Loucy (cell line): ENCODE data around the gene CDK3.
A peak's percentile ranks its signal among the peaks of the same experiment; 100 is the strongest.

Source experiments
- H2AFZ ChIP-seq: fragments of 200-600 bp; sonication (generic); 2 replicates; pipeline ENCODE4 v1.6.0; 2016; ENCODE audit warnings: antibody characterized with exemption, mild to moderate bottlenecking, low read length, moderate library complexity
- H3F3A ChIP-seq: fragments of 200-600 bp; 2 replicates; pipeline ENCODE4 v1.6.0; 2016; ENCODE audit warnings: antibody characterized with exemption, low read depth, mild to moderate bottlenecking
- H3K27me3 ChIP-seq: fragments of 200-600 bp; sonication (generic); 2 replicates; pipeline ENCODE4 v1.6.1; 2014; ENCODE audit warnings: low read length, mild to moderate bottlenecking; ENCODE audit not compliant: insufficient read depth, poor library complexity, severe bottlenecking
- H3K36me3 ChIP-seq: fragments of 200-600 bp; sonication (generic); 2 replicates; pipeline ENCODE4 v1.6.1; 2016; ENCODE audit warnings: low read length; ENCODE audit not compliant: insufficient read depth
- H3K4me1 ChIP-seq: fragments of 200-600 bp; sonication (generic); 2 replicates; pipeline ENCODE4 v1.5.1; 2014; ENCODE audit warnings: low read length, mild to moderate bottlenecking; ENCODE audit not compliant: insufficient read depth, poor library complexity, severe bottlenecking
- H3K4me2 ChIP-seq: fragments of 200-600 bp; sonication (generic); 2 replicates; pipeline ENCODE4 v1.6.0; 2014; ENCODE audit warnings: antibody characterized with exemption, low read length, low read depth, mild to moderate bottlenecking; ENCODE audit not compliant: poor library complexity, severe bottlenecking
- H3K4me3 ChIP-seq: fragments of 200-600 bp; sonication (generic); 2 replicates; pipeline ENCODE4 v1.5.1; 2014; ENCODE audit warnings: low read length, mild to moderate bottlenecking, mixed read lengths; ENCODE audit not compliant: poor library complexity, severe bottlenecking
- H3K79me2 ChIP-seq: fragments of 200-600 bp; sonication (generic); 2 replicates; pipeline ENCODE4 v1.6.1; 2014; ENCODE audit warnings: low read length; ENCODE audit not compliant: insufficient read depth
- H3K9ac ChIP-seq: fragments of 200-600 bp; sonication (generic); 2 replicates; pipeline ENCODE4 v1.6.0; 2014; ENCODE audit warnings: mild to moderate bottlenecking, low read depth, low read length, moderate library complexity; ENCODE audit not compliant: poor library complexity, severe bottlenecking
- H3K9me2 ChIP-seq: fragments of 200-600 bp; sonication (generic); replicated peaks from 2 replicates; pipeline ENCODE4 v1.6.1; 2016; ENCODE audit warnings: low read depth, low read length, mixed read lengths
- H3K9me3 ChIP-seq: fragments of 200-600 bp; sonication (generic); 2 replicates; pipeline ENCODE4 v1.6.1; 2014; ENCODE audit warnings: mild to moderate bottlenecking, antibody characterized with exemption, low read length, low read depth; ENCODE audit not compliant: insufficient read depth
- H4K20me1 ChIP-seq: fragments of 200-600 bp; sonication (generic); 2 replicates; pipeline ENCODE4 v1.6.0; 2014; ENCODE audit warnings: antibody characterized with exemption, low read length, mild to moderate bottlenecking; ENCODE audit not compliant: insufficient read depth, poor library complexity, severe bottlenecking
- EZH2phosphoT487 ChIP-seq: fragments of 200-600 bp; IDR thresholded peaks from 2 replicates; pipeline ENCODE4 v1.6.1; 2018; ENCODE audit warnings: antibody characterized with exemption, mild to moderate bottlenecking, moderate library complexity, borderline replicate concordance
- TF ChIP-seq, protein P1 (sequence below): fragments of 200-600 bp; sonication (generic); conservative IDR thresholded peaks from 2 replicates; pipeline ENCODE4 v1.5.1; 2014; ENCODE audit warnings: mild to moderate bottlenecking, antibody characterized with exemption, low read length

CDK3 gene

DNA sequence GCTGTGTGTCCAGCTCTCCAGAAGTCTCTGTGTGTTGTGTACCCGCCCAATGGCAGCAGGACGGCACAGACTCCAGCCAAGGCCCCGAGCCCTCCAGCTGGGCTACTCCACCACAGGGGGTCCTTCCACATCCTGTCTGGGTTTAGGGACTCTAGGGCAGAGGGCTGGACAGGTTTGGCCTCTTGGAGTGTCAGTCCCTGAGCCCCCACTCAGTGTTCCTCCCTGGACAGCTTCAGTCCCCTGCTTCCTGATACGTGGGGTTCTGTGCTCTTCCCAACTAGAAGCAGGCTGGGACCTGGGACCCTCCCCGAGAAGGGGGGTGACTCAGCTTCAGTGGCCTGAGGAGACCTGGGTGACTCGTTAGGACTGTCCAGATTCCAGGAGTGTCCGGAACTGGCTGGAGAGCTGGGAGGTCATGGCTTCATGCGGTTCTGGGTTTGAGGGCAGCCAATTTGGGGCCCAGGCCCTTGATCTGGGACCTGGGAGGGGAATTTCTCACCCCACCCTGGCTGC, 4.2 kb downstream of the CDK3 start:
- Histone ChIP-seq H3K4me2 (no peak overlapping the region), H3K9me3 (no peaks in the 10 kb centered on the region), H3K27me3 (no peaks in the 10 kb centered on the region), H3F3A (no peaks in the 10 kb centered on the region), H4K20me1 (no peaks in the 10 kb centered on the region), H3K36me3 (peaks cover 13% of the 10 kb centered on the region; the same call in 1 of the 2 replicates), H3K9ac (peak overlapping the region; percentile 63), H3K4me1 (peaks cover 17% of the 10 kb centered on the region), H3K9me2 (no peaks in the 10 kb centered on the region), H3K4me3 (no peak overlapping the region), H3K79me2 (no peaks in the 10 kb centered on the region), H2AFZ (no peak overlapping the region)
- TF ChIP-seq, protein P1, sequence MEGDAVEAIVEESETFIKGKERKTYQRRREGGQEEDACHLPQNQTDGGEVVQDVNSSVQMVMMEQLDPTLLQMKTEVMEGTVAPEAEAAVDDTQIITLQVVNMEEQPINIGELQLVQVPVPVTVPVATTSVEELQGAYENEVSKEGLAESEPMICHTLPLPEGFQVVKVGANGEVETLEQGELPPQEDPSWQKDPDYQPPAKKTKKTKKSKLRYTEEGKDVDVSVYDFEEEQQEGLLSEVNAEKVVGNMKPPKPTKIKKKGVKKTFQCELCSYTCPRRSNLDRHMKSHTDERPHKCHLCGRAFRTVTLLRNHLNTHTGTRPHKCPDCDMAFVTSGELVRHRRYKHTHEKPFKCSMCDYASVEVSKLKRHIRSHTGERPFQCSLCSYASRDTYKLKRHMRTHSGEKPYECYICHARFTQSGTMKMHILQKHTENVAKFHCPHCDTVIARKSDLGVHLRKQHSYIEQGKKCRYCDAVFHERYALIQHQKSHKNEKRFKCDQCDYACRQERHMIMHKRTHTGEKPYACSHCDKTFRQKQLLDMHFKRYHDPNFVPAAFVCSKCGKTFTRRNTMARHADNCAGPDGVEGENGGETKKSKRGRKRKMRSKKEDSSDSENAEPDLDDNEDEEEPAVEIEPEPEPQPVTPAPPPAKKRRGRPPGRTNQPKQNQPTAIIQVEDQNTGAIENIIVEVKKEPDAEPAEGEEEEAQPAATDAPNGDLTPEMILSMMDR = no peak
- no peak for TF ChIP-seq EZH2phosphoT487

DNA sequence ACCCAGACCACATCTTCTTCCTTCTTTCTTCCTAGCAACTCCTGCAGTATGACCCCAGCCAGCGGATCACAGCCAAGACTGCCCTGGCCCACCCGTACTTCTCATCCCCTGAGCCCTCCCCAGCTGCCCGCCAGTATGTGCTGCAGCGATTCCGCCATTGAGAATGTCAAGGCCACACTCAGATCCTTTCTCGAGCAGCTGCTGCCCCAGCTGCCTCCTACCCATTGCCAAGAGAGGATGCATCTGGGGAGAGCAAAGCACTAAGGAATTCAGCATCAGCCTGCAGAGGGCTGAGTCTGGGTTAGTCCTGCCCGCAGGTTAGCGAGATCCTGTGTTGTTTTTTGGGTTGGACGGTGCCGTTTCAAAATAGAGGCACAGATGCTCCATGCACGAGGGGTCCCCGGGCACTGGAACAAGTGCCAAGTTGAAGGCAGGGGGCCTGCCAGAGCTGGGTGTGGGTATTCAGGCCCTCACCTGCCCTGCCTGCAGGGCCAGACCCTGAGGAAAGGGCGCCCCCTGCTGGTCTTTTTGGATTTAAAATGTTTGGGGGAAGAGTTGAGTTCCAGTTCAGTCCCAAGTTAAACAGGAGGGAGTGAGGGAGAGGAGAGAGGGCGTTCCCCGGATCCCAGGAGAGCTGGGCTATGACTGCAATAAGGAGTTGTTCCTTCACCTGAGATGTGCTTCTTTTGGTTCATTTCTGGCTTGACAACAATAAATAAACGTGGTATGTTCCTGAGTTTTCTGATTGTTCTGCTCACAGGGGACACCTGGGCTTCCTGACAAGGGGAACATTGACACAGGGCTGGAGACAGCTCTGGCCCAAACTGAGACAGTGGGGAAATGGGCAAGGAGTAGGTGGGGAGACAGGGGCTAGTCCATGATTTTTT, 4.9 kb downstream of the CDK3 start:
- TF ChIP-seq, protein P1 = peak; percentile 91
- no peak for TF ChIP-seq EZH2phosphoT487
- Histone ChIP-seq H3F3A (no peaks in the 10 kb centered on the region), H3K27me3 (no peaks in the 10 kb centered on the region), H3K9me2 (no peaks in the 10 kb centered on the region), H3K4me2 (peak overlapping the region; percentile 1), H4K20me1 (no peaks in the 10 kb centered on the region), H3K4me1 (peaks cover 11% of the 10 kb centered on the region), H3K9ac (peak overlapping the region; percentile 63), H2AFZ (peak overlapping the region; percentile 69; the same call in 1 of the 2 replicates), H3K4me3 (no peak overlapping the region), H3K9me3 (no peaks in the 10 kb centered on the region), H3K36me3 (peaks cover 13% of the 10 kb centered on the region; the same call in 1 of the 2 replicates), H3K79me2 (no peaks in the 10 kb centered on the region)

DNA sequence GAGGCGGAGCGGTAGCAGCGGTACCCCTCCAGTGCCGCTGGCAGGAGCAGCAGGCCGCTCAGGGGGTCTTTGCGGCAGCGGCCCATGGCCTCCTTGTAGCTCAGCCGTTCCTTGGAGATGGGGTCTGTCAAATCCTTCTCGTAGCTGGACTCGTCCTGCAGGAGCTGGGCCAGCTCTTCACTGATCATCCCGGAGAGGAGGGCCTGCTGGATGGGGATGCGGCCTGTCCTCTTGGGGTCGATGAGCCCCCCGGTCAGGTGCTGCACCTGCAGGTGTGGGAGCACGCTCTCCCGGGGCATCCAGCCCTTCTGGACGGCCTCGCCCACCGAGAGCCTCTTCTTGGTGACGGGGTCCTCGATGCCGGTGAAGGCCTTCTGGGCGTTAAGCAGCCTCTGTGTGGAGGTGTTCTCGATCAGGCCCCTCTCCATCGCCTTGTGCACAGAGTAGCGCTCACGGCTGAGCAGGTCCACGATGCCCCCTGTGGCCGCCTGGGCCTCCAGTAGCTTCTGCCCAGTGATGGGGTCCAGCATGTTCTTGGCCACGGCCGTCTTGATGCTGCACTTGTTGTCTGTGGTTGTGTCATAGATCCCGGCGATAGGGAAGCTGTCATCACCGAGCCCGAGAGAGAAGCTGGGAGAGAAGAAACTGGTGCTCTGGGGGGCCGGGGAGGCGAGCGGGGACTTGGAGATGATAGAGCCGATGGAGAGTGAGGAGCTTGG, 6.6 kb downstream of the CDK3 start:
- H3K27me3 ChIP-seq = no peaks in the 10 kb centered on the region
- TF ChIP-seq, protein P1 = no peak
- no peak for TF ChIP-seq EZH2phosphoT487
- H3K79me2 ChIP-seq = no peaks in the 10 kb centered on the region
- H3K4me3 ChIP-seq = no peak overlapping the region
- no peak overlapping the region for H3K9ac ChIP-seq
- peaks cover 11% of the 10 kb centered on the region for H3K4me1 ChIP-seq
- no peaks in the 10 kb centered on the region for H3F3A ChIP-seq
- no peak overlapping the region for H3K4me2 ChIP-seq
- H3K9me3 ChIP-seq = no peaks in the 10 kb centered on the region
- H2AFZ ChIP-seq = no peak overlapping the region
- peaks cover 6% of the 10 kb centered on the region; the same call in 1 of the 2 replicates for H3K36me3 ChIP-seq
- no peaks in the 10 kb centered on the region for H3K9me2 ChIP-seq
- no peaks in the 10 kb centered on the region for H4K20me1 ChIP-seq
